Psoas muscle (tissue), 8 donors: ENCODE data around the gene RPSA. TPM values are rescaled to one million over a fixed set of nuclear protein-coding genes. Genes with fewer than 3 reads are reported as not detected.
A peak's percentile ranks its signal among the peaks of the same experiment; 100 is the strongest.

Source experiments
- ATAC-seq, 4 donors: fragments of 200-7000 bp; cut with Tn5 transposase; one replicate each; pipeline ENCODE4 v1.9.1; 2020; ENCODE audit warnings: moderate library complexity in 3 of 4, mild to moderate bottlenecking in 2 of 4
- DNase-seq, 2 donors: peaks; one replicate each; pipeline ENCODE4 v3.0.0-alpha.2; 2020
- H3K27ac ChIP-seq: fragments of 200-600 bp; one replicate; pipeline ENCODE4 v1.8.0; 2022
- H3K27me3 ChIP-seq, 3 donors: fragments of 200-600 bp in 1 of 3; one replicate each; pipeline versions ENCODE4 v1.6.1 to v1.8.0; 2013 to 2022; ENCODE audit warnings: low read length in 2 of 3, mild to moderate bottlenecking in 2 of 3, moderate library complexity in 1 of 3; ENCODE audit not compliant: insufficient read depth in 3 of 3
- H3K36me3 ChIP-seq, 2 donors: fragments of 200-600 bp in 1 of 2; one replicate each; pipeline versions ENCODE4 v1.6.1 to v1.8.0; 2013 to 2022; ENCODE audit warnings: low read depth in 1 of 2, mild to moderate bottlenecking in 1 of 2, moderate library complexity in 1 of 2; ENCODE audit not compliant: insufficient read depth in 1 of 2
- H3K4me1 ChIP-seq: fragments of 200-600 bp; one replicate; pipeline ENCODE4 v1.8.0; 2022
- H3K4me3 ChIP-seq: fragments of 200-600 bp; one replicate; pipeline ENCODE4 v1.8.0; 2022; ENCODE audit warnings: mild to moderate bottlenecking
- H3K9me3 ChIP-seq: fragments of 200-600 bp; one replicate; pipeline ENCODE4 v1.8.0; 2022
- WGBS, 3 donors: extraction: QIAGEN DNeasy Blood & Tissue Kit; methylation state at CpG; one replicate each; pipeline versions ENCODE4 v1.1.6 to v1.1.7; 2013; 5-methylcytosine and 5-hydroxymethylcytosine counted together
- intact Hi-C, 2 donors: fragments of 100-400 bp; cut with DNase I; formaldehyde crosslinking; loops; one replicate each; pipeline versions ENCODE4 v1.11.0 to v1.14.2; 2022
- polyA plus RNA-seq, 3 donors: library from polyadenylated mRNA; stranded (reverse); fragments of 200-250 nt; gene quantifications; one replicate each; pipeline ENCODE4 v1.2.3, GENCODE V29; 2013
- total RNA-seq, 4 donors: library from RNA; stranded (reverse); fragmentation: NEBNext Ultra II Directional in 2 of 4; extraction: Animal tissue kit (Norgen Biotek cat#: 25700) in 2 of 4; gene quantifications; one replicate each; pipeline versions ENCODE4 v1.2.1 to v1.2.4, GENCODE V29; 2021 to 2023
- TF ChIP-seq, protein P1 (sequence below): fragments of 200-600 bp; IDR thresholded peaks from one replicate; pipeline ENCODE4 v1.8.0; 2022; ENCODE audit warnings: antibody characterized with exemption
- donor health status: healthy with polysubstance abuse.
- donor health status: DM: no; HTN: no; CAD: no; lungs with moderate emphysema.
- donor health status: Bipolar disorder and iron deficiency.
- donor health status: healthy.
- donor health status: DM: yes; HTN: yes; CAD: no.
- donor health status: DM: no; HTN: no; CAD: no.
- donor health status: DM: no; HTN: no; CAD: no.
- donor health status: DM: yes; HTN: yes; CAD: no.

Gene RPSA
- total and polyA plus RNA-seq, 7 donors: 285 to 1,445 (median 738) TPM

DNA sequence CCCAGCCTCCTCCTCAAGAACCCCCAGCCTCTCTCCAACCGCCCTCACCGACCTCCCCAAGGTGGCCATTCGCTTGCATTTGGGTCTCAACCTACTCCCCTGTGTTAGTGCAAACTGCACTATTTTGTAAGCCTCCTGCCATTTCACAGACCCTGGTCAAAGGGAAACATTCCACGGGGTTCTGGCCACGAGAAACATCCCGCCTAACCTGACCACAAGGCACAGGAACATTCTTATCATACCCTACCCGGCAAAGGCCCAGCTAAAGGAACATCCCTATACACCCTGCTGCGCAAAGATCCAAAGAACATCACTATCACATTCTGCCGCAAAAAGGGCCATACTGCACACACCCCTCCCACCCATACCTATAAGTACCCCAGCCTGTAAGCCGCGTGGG lies 22.9 kb downstream of the RPSA start:
- DNase-seq (no peak), ATAC-seq (no peak)
- Histone ChIP-seq H3K9me3 (no peaks in the 10 kb centered on the region), H3K27me3 (peaks cover 0 to 2% (median 0%) of the 10 kb centered on the region in 3 donors), H3K27ac (no peak overlapping the region), H3K36me3 (no peaks in the 10 kb centered on the region), H3K4me3 (no peak overlapping the region), H3K4me1 (no peaks in the 10 kb centered on the region)
- TF ChIP-seq, protein P1, sequence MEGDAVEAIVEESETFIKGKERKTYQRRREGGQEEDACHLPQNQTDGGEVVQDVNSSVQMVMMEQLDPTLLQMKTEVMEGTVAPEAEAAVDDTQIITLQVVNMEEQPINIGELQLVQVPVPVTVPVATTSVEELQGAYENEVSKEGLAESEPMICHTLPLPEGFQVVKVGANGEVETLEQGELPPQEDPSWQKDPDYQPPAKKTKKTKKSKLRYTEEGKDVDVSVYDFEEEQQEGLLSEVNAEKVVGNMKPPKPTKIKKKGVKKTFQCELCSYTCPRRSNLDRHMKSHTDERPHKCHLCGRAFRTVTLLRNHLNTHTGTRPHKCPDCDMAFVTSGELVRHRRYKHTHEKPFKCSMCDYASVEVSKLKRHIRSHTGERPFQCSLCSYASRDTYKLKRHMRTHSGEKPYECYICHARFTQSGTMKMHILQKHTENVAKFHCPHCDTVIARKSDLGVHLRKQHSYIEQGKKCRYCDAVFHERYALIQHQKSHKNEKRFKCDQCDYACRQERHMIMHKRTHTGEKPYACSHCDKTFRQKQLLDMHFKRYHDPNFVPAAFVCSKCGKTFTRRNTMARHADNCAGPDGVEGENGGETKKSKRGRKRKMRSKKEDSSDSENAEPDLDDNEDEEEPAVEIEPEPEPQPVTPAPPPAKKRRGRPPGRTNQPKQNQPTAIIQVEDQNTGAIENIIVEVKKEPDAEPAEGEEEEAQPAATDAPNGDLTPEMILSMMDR: no peak
- 90 to 92% (median 91%) methylated on average over 11 of the region's 11 CpGs for WGBS, 3 donors
- intact Hi-C loops: no loop called here

DNA sequence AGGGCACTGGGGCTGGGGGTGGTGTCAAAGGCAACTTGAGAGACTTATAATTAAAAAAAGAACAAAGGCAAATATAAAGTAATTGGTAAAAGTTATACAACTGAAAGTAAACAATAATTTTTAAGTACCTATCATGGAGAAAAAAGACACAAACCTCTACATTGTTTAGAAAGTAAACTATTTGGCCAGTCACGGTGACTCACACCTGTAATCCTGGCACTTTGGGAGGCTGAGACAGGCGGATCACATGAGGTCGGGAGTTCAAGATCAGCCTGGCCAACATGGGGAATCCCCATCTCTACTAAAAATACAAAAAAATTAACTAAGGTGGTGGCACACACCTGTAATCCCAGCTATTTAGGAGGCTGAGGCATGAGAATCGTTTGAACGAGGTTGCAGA lies 25.8 kb downstream of the RPSA start:
- Histone ChIP-seq H3K36me3 (no peaks in the 10 kb centered on the region), H3K4me3 (no peak overlapping the region), H3K27me3 (peaks cover 0 to 2% (median 0%) of the 10 kb centered on the region in 3 donors), H3K27ac (no peak overlapping the region), H3K9me3 (no peaks in the 10 kb centered on the region), H3K4me1 (no peaks in the 10 kb centered on the region)
- intact Hi-C loops: no loop called here
- 83 to 90% (median 86%) methylated on average over 5 of the region's 5 CpGs for WGBS, 3 donors
- DNase-seq (no peak), ATAC-seq (no peak)
- TF ChIP-seq, protein P1: no peak

DNA sequence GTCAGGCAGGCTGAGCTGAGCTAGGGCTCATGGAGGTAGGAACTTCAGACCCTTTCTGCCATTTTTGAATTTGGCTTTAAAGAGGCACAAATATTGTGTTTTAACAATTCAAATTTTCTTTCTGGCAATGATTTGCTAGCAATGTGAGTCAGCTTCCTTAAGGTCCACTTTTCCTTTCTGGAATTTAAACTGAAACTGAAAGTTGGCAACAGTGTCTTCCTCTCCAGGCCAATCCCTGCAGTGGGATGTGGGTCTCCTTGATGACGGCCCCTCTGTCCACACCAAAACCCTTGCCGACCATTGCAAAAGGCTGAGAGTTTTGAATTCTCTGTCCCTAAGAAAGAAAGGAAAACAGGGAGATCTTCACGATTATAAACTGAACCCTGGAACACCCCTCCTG lies 27.1 kb downstream of the RPSA start:
- H3K9me3 ChIP-seq: no peaks in the 10 kb centered on the region
- no peaks in the 10 kb centered on the region for H3K4me1 ChIP-seq
- intact Hi-C loops: no loop called here
- DNase-seq (no peak), ATAC-seq (no peak)
- TF ChIP-seq, protein P1: no peak
- peak overlapping the region; percentile 23 for H3K27ac ChIP-seq
- peaks cover 0 to 2% (median 0%) of the 10 kb centered on the region in 3 donors for H3K27me3 ChIP-seq
- H3K36me3 ChIP-seq: no peaks in the 10 kb centered on the region
- H3K4me3 ChIP-seq: no peak overlapping the region
- 58 to 70% (median 61%) methylated on average over 3 of the region's 3 CpGs for WGBS, 3 donors

DNA sequence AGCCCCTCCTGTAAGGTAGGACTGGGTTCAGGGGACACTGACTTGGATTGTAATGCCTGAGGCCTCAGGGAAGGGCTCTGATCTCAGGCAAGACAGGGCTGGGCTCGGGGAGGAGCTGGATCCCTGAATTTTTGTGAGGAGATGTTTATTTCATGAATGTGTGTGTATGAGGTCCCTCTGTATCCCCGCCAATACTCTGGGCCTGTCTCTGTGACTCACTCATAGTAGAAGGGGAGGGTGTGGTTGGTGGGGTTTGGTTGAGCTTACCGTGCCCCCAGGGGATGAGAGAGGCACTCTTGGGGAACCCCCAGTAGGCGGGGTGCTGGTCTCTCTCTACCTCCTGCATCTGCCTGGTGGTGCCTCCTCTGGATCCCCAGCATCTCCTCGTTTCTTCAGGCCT lies 28.1 kb downstream of the RPSA start:
- WGBS, 3 donors: 57 to 79% (median 78%) methylated on average over 4 to 5 of the region's 5 CpGs

More for the DNA sequence above, 28.1 kb downstream of the RPSA start:
- no peaks in the 10 kb centered on the region for H3K36me3 ChIP-seq
- TF ChIP-seq, protein P1: no peak
- H3K4me3 ChIP-seq: no peak overlapping the region
- intact Hi-C loops: no loop called here
- no peaks in the 10 kb centered on the region for H3K4me1 ChIP-seq
- H3K27ac ChIP-seq: no peak overlapping the region
- ATAC-seq (no peak), DNase-seq (no peak)
- no peaks in the 10 kb centered on the region for H3K9me3 ChIP-seq
- H3K27me3 ChIP-seq: peaks cover 0 to 2% (median 0%) of the 10 kb centered on the region in 3 donors
